GM21528 (cell line): ENCODE data around the gene HDGF.

ENCODE experiments used
- ATAC-seq: cut with Tn5 transposase; IDR thresholded peaks from one replicate; pipeline ENCODE4 v1.9.1; 2021; ENCODE audit warnings: mild to moderate bottlenecking, moderate library complexity; ENCODE audit not compliant: unreplicated experiment, low FRiP score

The HDGF gene

GRCh38 chr1:156747742-156748669 lies 3.5 kb downstream of the HDGF start:
- ATAC-seq, result no peak

DNA sequence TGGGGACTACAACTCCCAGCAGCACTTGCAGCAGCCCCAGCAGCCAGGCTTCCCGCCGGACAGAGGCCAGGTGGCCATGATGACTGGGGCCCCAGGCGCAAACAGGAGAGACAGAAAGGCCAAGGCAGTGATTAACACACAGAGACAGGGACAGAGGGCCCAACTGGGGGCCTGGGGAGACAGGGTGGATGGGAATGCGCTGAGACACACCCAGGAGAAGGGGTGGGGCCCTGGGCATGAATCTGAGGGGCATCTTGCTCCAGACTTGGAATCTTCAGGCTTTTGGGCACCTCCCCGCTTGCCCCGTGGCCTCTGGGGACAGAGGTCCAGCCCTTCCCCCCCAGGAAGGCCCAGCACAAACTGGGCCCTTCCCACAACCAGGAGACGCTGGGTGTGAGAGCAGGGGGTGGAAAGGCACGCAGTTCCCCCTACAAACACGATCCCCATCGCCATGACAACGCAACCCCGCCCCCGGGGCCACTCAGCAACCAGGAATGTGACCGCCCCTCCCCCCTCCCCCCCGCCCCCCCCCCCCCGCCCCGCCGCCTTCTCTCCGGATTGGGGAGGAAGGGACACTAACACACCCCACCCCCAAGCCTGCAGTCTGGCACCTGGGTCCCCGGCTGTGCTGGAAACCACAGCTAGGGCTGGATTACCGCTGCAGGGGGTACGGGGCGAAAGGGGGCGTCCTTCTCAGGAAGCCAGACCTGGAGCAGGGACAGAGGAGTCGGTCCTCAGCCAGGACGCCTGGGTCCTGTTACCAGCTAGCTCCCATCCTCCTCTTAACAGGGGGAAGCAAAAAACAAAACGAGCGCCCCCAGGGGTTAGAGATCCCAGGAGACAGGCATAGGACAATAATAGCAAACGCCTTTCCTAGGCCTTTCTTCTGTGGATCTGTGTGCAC lies 4.5 kb downstream of the HDGF start:
- ATAC-seq, result no peak

DNA sequence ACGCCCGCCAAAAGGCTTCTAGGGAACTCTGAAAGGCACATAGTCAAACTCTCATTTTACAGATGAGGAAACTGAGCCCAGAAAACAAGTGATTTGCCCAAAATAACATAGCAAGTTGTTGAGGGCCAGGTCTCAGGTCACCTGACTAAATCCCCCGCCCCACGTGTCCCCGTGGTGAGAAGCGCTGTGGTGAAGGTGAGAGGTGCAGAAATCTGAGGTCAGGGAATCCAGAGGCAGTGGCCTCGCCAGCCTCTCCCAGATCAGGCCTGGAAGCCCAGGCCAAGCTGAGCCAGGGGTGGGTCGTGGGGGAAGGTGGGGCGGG lies 5.1 kb downstream of the HDGF start:
- ATAC-seq, result no peak

GRCh38 chr1:156745881-156746280 lies 5.6 kb downstream of the HDGF start:
- no peak for ATAC-seq

- ATAC-seq, result no peak
Observed at GRCh38 chr1:156744786-156745419, 6.6 kb downstream of the HDGF start.

DNA sequence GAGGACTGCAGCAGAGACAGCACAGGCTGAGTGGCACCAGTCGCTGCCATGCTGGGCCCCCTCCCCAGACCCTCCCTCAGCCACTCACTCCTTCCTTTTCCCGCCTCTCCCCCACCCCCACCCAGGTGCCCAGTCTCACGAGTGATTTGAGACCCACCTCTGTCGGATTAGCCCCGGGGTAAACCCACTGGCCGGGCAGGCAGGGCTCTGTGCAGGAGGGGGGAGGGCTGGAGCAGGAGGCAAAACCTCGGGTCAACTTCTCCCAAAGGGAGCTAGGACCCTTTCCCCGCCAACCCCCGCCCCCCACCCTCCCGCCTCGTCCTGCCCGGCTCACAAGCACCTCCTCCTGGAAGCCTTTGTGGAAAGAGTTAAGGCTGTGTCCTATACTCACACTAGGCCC lies 7.1 kb downstream of the HDGF start:
- ATAC-seq, result no peak

GRCh38 chr1:156743367-156744302 lies 7.8 kb downstream of the HDGF start:
- no peak for ATAC-seq

GRCh38 chr1:156742801-156743200 lies 8.7 kb downstream of the HDGF start:
- no peak for ATAC-seq

- ATAC-seq, result no peak
Observed at GRCh38 chr1:156742017-156742416, 9.5 kb downstream of the HDGF start.

- ATAC-seq, result peak; percentile 1
Observed at GRCh38 chr1:156741481-156741983, 9.9 kb downstream of the HDGF start.

DNA sequence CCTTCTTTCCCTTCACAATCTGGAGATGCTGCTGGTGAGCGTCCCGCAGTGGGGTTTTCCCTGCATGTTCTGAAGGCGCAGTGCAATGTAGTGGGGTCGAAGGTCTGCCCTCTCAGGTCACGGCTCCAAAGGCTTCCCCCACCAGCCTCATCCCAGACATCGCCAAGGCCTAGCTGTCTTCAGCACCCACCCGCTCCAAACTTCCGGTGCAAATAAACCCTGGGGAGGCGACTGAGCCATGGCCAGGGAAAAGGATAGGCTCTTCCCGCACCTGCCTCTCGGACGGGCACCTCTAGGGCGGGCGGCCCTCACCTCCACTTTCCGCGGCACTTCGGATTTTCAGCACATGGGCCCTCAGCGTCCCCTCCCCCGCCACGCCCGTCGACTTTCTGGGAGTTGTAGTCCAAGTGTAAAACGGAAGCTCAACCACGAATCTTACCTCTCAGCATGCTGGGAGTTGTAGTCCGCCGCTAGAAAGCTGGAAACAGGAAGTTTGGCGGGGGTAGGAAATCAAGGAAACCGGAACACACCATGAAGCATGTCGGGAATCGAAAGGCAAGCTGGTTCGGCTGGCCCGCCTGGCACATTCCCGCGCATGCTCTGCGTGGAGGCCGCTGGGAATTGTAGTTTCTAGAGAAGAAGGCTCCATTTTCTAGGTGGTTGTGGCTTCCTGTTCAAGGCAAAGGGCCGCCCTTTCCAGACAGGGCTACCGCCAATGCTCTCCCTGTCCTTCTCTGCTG lies 10.6 kb downstream of the HDGF start, which contains the start of gene MRPL24:
TSS of gene MRPL24 (minus strand) at position 348 of the 740 bp plus-strand sequence. CDS start 2,384 bp downstream, outside the sequence.
- peak; percentile 82 for ATAC-seq

GRCh38 chr1:156740237-156740740 lies 11.2 kb downstream of the HDGF start:
- ATAC-seq, result peak; percentile 2

- no peak for ATAC-seq
Observed at GRCh38 chr1:156738916-156739315, 12.6 kb downstream of the HDGF start.

GRCh38 chr1:156738407-156738806 lies 13.1 kb downstream of the HDGF start:
- no peak for ATAC-seq

- ATAC-seq, result no peak
Observed at GRCh38 chr1:156733989-156734584, 17.4 kb downstream of the HDGF start.

DNA sequence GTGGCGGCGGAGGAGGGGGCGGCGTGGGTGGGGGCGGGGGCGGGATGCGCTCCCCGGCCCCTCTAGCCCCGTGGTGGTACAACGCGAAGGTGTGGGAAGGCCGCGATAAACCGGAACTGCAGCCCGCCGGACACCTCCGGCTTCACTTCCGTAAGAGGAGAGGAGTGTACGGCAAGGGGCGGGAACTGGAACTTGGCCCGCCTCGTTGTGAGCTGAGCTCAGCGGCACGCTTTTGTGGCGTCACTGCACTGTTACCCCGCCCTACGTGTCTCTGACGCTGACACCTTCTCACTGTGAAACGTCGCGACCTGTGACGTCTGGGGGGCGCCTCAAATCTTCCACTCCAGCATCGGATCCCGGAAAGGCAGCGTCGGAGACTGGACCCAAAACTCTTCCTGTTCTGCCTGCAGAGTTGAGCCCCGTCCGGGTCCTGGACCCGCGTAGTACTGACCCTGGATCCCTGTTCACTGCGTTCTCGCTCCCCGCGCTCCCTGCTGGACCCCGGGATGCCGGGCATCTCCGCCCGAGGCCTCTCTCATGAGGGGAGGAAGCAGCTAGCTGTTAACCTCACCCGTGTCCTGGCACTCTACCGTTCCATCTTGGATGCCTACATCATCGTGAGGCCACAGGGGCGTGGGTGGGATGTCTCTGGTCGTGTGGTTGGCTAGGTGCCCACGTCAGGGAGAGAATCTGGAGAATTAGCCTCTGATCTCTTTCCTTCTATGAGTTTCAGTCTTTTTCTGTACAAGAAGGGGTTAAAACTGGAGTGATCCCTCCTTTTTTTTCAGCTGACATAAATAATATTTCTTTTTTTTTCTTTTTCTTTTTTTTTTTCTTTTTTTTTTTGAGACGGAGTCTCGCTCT lies 22.6 kb downstream of the HDGF start, which contains the start of gene ISG20L2:
TSS of gene ISG20L2 (minus strand) at position 168 of the 864 bp plus-strand sequence. CDS start 1,114 bp downstream, outside the sequence.
- ATAC-seq, result peak; percentile 89

DNA sequence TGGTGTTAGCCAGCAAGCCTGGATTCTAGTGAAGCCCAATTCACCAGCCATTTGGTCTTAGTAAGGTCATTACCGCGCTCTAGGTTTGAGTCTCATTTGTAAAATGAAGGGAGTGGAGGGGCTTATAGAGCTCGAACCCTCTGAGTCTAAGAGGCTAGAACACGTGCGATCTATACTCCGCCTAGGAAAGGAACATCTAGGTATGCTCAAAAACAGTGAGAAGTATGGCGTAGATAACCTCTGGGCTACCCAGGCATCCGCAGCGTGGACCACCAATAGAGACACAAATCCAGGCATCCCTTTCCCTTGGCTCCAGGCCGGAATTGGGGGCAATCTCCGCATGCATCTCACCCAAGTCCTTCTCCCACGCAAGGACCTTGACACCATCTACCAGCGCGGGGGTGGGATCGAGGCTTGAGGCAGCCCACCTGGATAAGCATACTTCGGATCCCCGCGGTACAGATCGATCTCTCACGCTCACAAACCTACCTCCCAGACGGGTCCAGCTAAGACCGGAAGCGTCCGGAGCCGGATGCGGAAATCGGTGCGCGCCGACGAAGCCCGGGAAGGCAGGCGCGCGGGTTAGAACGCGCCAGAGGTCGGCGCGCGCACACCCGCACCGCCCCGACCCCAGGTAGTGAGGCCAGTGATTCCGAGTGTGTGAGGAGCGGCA lies 23.4 kb downstream of the HDGF start, which contains the start of gene METTL25B:
TSS of gene METTL25B (plus strand) at position 544 of the 673 bp plus-strand sequence. CDS start 636 bp downstream, outside the sequence.
- peak; percentile 53 for ATAC-seq
